Renal pelvis (tissue), 12 donors: Measurements from ENCODE around the gene ROPN1L. TPM values are rescaled to one million over a fixed set of nuclear protein-coding genes. Genes with fewer than 3 reads are reported as not detected.
A peak's percentile ranks its signal among the peaks of the same experiment; 100 is the strongest.
"Not testable (repeated sequence)": the region's sequence is repeated elsewhere in the genome, so short reads cannot be mapped to it uniquely, and the experiment has no call there.

ENCODE experiments used
- DNase-seq: peaks from one replicate; pipeline ENCODE4 v3.0.0-alpha.2; 2013
- long read RNA-seq, 16 experiments: transcript quantifications; one replicate each; lab custom pipeline, GENCODE V29; 2026
- polyA plus RNA-seq, 3 donors: library from polyadenylated mRNA; unstranded; fragments of 120-200 nt; gene quantifications; one replicate each; pipeline ENCODE4 v1.2.1, GENCODE V29; 2013; ENCODE audit not compliant: insufficient read length in 3 of 3

Gene ROPN1L
- under 1 TPM; 0.67 to 0.97 (median 0.86) TPM for polyA plus RNA-seq
- long read RNA-seq, donor 1 = 0 reads
- long read RNA-seq, donor 2, partial matches to known transcripts = 0 of 2 reads
- long read RNA-seq, donor 2, other reads (novel, unspliced or antisense) = 0 of 2 reads
- long read RNA-seq, donor 3 = 0 reads
- long read RNA-seq, donor 4, partial matches to known transcripts = 0 of 1 reads
- long read RNA-seq, donor 4, other reads (novel, unspliced or antisense) = 0 of 1 reads
- long read RNA-seq, donor 5 = 0 reads
- long read RNA-seq, donor 6, partial matches to known transcripts = 0 of 1 reads
- long read RNA-seq, donor 6, other reads (novel, unspliced or antisense) = 0 of 1 reads
- long read RNA-seq, donor 7 = 0 reads
- long read RNA-seq, donor 8 = 0 reads
- long read RNA-seq, donor 9 = 0 reads
- long read RNA-seq, donor 10, partial matches to known transcripts = 0 of 1 reads
- long read RNA-seq, donor 10, other reads (novel, unspliced or antisense) = 0 of 1 reads
- long read RNA-seq, donor 11 = 0 reads
- long read RNA-seq, donor 12, partial matches to known transcripts = 0 of 1 reads
- long read RNA-seq, donor 12, other reads (novel, unspliced or antisense) = 0 of 1 reads
- long read RNA-seq, donor 13 = 0 reads
- long read RNA-seq, donor 14, partial matches to known transcripts = 0 of 1 reads
- long read RNA-seq, donor 14, other reads (novel, unspliced or antisense) = 0 of 1 reads
- long read RNA-seq, donor 15, partial matches to known transcripts = 0 of 1 reads
- long read RNA-seq, donor 15, other reads (novel, unspliced or antisense) = 0 of 1 reads
- long read RNA-seq, donor 16, partial matches to known transcripts = 0 of 1 reads
- long read RNA-seq, donor 16, other reads (novel, unspliced or antisense) = 0 of 1 reads

GRCh38 chr5:10441083-10441991 is at the start of gene ROPN1L:
TSS of gene ROPN1L (plus strand) at chr5:10441879. CDS start at chr5:10442168, 289 bp downstream.
- DNase-seq = peak; percentile 91

- not testable (repeated sequence) for DNase-seq
These were observed 48.9 kb upstream of the ROPN1L start for GRCh38 chr5:10392567-10393328.

- no peak for DNase-seq
These were observed 48.2 kb upstream of the ROPN1L start for GRCh38 chr5:10393491-10393890.

GRCh38 chr5:10396552-10396951 is 45.1 kb upstream of the ROPN1L start:
- DNase-seq = no peak

- DNase-seq = no peak
These were observed 41.8 kb upstream of the ROPN1L start for GRCh38 chr5:10399839-10400238.

GRCh38 chr5:10400411-10400810 is 41.3 kb upstream of the ROPN1L start:
- no peak for DNase-seq

GRCh38 chr5:10400831-10401230 is 40.8 kb upstream of the ROPN1L start:
- DNase-seq = no peak

GRCh38 chr5:10401498-10401897 is 40.2 kb upstream of the ROPN1L start:
- no peak for DNase-seq

- no peak for DNase-seq
These were observed 37.9 kb upstream of the ROPN1L start for GRCh38 chr5:10403829-10404228.

GRCh38 chr5:10406651-10407050 is 35.0 kb upstream of the ROPN1L start:
- DNase-seq = no peak

GRCh38 chr5:10409504-10409903 is 32.2 kb upstream of the ROPN1L start:
- no peak for DNase-seq

- DNase-seq = no peak
These were observed 31.0 kb upstream of the ROPN1L start for GRCh38 chr5:10410662-10411061.

- DNase-seq = no peak
These were observed 30.3 kb upstream of the ROPN1L start for GRCh38 chr5:10411336-10411735.

GRCh38 chr5:10416868-10417267 is 24.8 kb upstream of the ROPN1L start:
- DNase-seq = no peak

GRCh38 chr5:10418654-10419345 is 22.9 kb upstream of the ROPN1L start:
- no peak for DNase-seq

- no peak for DNase-seq
These were observed 21.2 kb upstream of the ROPN1L start for GRCh38 chr5:10420468-10420867.

GRCh38 chr5:10420932-10421331 is 20.7 kb upstream of the ROPN1L start:
- DNase-seq = no peak

- DNase-seq = no peak
These were observed 19.6 kb upstream of the ROPN1L start for GRCh38 chr5:10421896-10422691.

GRCh38 chr5:10423022-10423421 is 18.7 kb upstream of the ROPN1L start:
- DNase-seq = no peak
